ENCODE data around the gene C11orf42.
A peak's percentile ranks its signal among the peaks of the same experiment; 100 is the strongest.

Gene C11orf42

DNA sequence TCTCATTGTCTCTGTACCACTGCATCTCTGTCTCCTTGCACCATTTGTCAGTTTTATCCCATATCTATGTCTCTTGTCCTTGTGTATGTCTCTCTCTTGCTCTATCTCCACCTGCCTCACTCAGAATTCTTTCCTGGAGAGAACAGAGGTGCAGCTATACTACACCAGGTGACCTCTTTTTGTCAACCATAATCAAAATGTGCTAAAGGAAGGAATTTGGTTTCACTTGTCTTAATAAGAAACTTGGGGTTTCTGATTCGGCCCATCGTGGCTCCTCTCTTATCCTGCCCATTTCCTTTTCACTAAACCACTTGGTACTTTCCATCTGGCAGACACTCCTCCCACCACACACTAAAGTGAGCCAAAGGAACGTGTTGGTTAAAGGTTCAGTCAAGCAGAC, 2.0 kb upstream of the C11orf42 start:
- peaks cover 15% of the 10 kb centered on the region for H3K4me1 ChIP-seq (ENCODE audit: low read depth, poor library complexity, severe bottlenecking)
- H3K4me3 ChIP-seq (IDR thresholded peaks at IDR 0.05; ENCODE audit: insufficient read depth, low read depth, low read length): no peak overlapping the region
- peak overlapping the region; percentile 52 for H3K4me2 ChIP-seq
- no peak for TF ChIP-seq CTCF (conservative IDR thresholded peaks at IDR 0.05; ENCODE audit: low read depth, low read length)
- H3K27me3 ChIP-seq (ENCODE audit: insufficient read depth, low read depth): no peaks in the 10 kb centered on the region
- H4K20me1 ChIP-seq (ENCODE audit: insufficient read depth): no peaks in the 10 kb centered on the region
- H3K79me2 ChIP-seq (ENCODE audit: insufficient read depth, low read depth): no peaks in the 10 kb centered on the region
- no peak overlapping the region for H3K27ac ChIP-seq
- no peak overlapping the region for H3K9ac ChIP-seq
- no peaks in the 10 kb centered on the region for H3K36me3 ChIP-seq (ENCODE audit: insufficient read depth)
- no peak overlapping the region for H2AFZ ChIP-seq (ENCODE audit: low read depth)

- no peak for TF ChIP-seq CTCF (conservative IDR thresholded peaks at IDR 0.05; ENCODE audit: low read depth, low read length)
- Histone ChIP-seq H3K4me2 (no peak overlapping the region), H3K4me1 (ENCODE audit: low read depth, poor library complexity, severe bottlenecking) (peaks cover 15% of the 10 kb centered on the region)
These were observed 651 bp upstream of the C11orf42 start for GRCh38 chr11:6204706-6205105.

DNA sequence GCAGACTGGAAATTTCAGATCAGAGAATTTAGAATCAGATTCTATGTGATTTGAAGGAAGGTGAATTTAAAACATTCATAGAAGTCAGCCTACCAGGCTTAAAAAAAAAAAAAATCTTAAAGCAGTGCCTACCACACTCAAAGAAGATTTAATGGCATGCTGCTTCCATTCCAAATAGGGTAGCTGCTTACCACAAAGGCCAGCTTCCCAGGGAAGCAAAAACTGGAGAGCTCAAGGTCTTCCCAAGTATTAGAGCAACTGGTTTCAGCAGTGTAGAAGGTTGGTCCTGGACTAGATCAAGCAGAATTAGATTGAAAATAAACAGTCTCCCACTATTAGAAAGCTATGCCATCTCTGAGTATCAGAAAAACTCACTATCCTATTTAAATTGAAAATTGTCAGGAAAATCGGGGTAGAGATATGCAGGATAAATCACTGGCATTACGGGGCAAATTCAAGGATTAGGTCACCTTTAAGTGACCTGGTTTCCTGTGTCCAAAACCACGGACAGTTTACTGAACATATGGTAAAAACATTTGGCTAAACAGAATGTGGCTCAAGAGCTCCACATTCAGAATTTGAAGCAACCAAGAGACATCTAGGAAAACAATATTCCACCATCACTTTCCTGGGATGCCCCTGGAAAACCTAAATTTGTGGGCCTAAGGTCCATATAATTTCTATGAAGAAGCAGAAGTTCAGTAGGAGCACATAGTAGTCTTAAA, 1.3 kb downstream of the C11orf42 start:
- H4K20me1 ChIP-seq (ENCODE audit: insufficient read depth): no peaks in the 10 kb centered on the region
- H3K36me3 ChIP-seq (ENCODE audit: insufficient read depth): no peaks in the 10 kb centered on the region
- no peaks in the 10 kb centered on the region for H3K27me3 ChIP-seq (ENCODE audit: insufficient read depth, low read depth)
- H3K4me2 ChIP-seq: no peak overlapping the region
- peaks cover 15% of the 10 kb centered on the region for H3K4me1 ChIP-seq (ENCODE audit: low read depth, poor library complexity, severe bottlenecking)
- H2AFZ ChIP-seq (ENCODE audit: low read depth): no peak overlapping the region
- H3K79me2 ChIP-seq (ENCODE audit: insufficient read depth, low read depth): no peaks in the 10 kb centered on the region
- H3K9ac ChIP-seq: no peak overlapping the region
- H3K4me3 ChIP-seq (IDR thresholded peaks at IDR 0.05; ENCODE audit: insufficient read depth, low read depth, low read length): no peak overlapping the region
- TF ChIP-seq CTCF (conservative IDR thresholded peaks at IDR 0.05; ENCODE audit: low read depth, low read length): no peak
- H3K27ac ChIP-seq: no peak overlapping the region

More at GRCh38 chr11:6204706-6205105, 651 bp upstream of the C11orf42 start:
- H3K36me3 ChIP-seq (ENCODE audit: insufficient read depth): no peaks in the 10 kb centered on the region
- H3K4me3 ChIP-seq (IDR thresholded peaks at IDR 0.05; ENCODE audit: insufficient read depth, low read depth, low read length): no peak overlapping the region
- H3K9ac ChIP-seq: no peak overlapping the region
- no peak overlapping the region for H3K27ac ChIP-seq
- H4K20me1 ChIP-seq (ENCODE audit: insufficient read depth): no peaks in the 10 kb centered on the region
- H3K27me3 ChIP-seq (ENCODE audit: insufficient read depth, low read depth): no peaks in the 10 kb centered on the region
- H2AFZ ChIP-seq (ENCODE audit: low read depth): no peak overlapping the region
- H3K79me2 ChIP-seq (ENCODE audit: insufficient read depth, low read depth): no peaks in the 10 kb centered on the region

- TF ChIP-seq CTCF (conservative IDR thresholded peaks at IDR 0.05; ENCODE audit: low read depth, low read length): no peak
- no peaks in the 10 kb centered on the region for H3K4me1 ChIP-seq (ENCODE audit: low read depth, poor library complexity, severe bottlenecking)
- H3K79me2 ChIP-seq (ENCODE audit: insufficient read depth, low read depth): no peaks in the 10 kb centered on the region
- no peak overlapping the region for H3K9ac ChIP-seq
- H4K20me1 ChIP-seq (ENCODE audit: insufficient read depth): no peaks in the 10 kb centered on the region
- H3K27me3 ChIP-seq (ENCODE audit: insufficient read depth, low read depth): no peaks in the 10 kb centered on the region
- no peak overlapping the region for H3K27ac ChIP-seq
- no peak overlapping the region for H2AFZ ChIP-seq (ENCODE audit: low read depth)
- no peak overlapping the region for H3K4me2 ChIP-seq
- no peak overlapping the region for H3K4me3 ChIP-seq (IDR thresholded peaks at IDR 0.05; ENCODE audit: insufficient read depth, low read depth, low read length)
- H3K36me3 ChIP-seq (ENCODE audit: insufficient read depth): no peaks in the 10 kb centered on the region
These were observed 4.4 kb downstream of the C11orf42 start for GRCh38 chr11:6209801-6210200.

Data from KMS-11 (cell line).